ENCODE results near the gene ZFAND3.

- TF ChIP-seq POLR2AphosphoS5 (IDR thresholded peaks at IDR 0.05; ENCODE audit: low read depth, low read length) (no peak), TCF7L2 (IDR thresholded peaks at IDR 0.05; ENCODE audit: borderline replicate concordance, extremely low read depth, insufficient read depth, insufficient read length) (no peak), JUND (IDR thresholded peaks at IDR 0.05) (no peak), CEBPB (IDR thresholded peaks at IDR 0.05; ENCODE audit: low read depth) (no peak), FOSL1 (IDR thresholded peaks at IDR 0.05; ENCODE audit: low read depth) (no peak), CTCF (IDR thresholded peaks at IDR 0.05 in 2 of 3, conservative IDR thresholded peaks at IDR 0.05 in 1 of 3; ENCODE audit: borderline replicate concordance in 1 of 3, insufficient read depth in 1 of 3, low read depth in 2 of 3, low read length in 2 of 3) (no peak), SRF (IDR thresholded peaks at IDR 0.05; ENCODE audit: low read depth) (no peak), ZNF274 (IDR thresholded peaks at IDR 0.05; ENCODE audit: low read depth, low read length) (no peak)
- TF ChIP-seq, protein P1, sequence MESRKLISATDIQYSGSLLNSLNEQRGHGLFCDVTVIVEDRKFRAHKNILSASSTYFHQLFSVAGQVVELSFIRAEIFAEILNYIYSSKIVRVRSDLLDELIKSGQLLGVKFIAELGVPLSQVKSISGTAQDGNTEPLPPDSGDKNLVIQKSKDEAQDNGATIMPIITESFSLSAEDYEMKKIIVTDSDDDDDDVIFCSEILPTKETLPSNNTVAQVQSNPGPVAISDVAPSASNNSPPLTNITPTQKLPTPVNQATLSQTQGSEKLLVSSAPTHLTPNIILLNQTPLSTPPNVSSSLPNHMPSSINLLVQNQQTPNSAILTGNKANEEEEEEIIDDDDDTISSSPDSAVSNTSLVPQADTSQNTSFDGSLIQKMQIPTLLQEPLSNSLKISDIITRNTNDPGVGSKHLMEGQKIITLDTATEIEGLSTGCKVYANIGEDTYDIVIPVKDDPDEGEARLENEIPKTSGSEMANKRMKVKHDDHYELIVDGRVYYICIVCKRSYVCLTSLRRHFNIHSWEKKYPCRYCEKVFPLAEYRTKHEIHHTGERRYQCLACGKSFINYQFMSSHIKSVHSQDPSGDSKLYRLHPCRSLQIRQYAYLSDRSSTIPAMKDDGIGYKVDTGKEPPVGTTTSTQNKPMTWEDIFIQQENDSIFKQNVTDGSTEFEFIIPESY (IDR thresholded peaks at IDR 0.05; ENCODE audit: extremely low read depth, insufficient replicate concordance, low read length), result no peak
Observed at GRCh38 chr6:38159596-38159995, 340.1 kb downstream of the ZFAND3 start.
